Measurements from ENCODE around the gene LENG8. TPM values are rescaled to one million over a fixed set of nuclear protein-coding genes. Genes with fewer than 3 reads are reported as not detected.
"Not testable (repeated sequence)": the region's sequence is repeated elsewhere in the genome, so short reads cannot be mapped to it uniquely, and the experiment has no call there.

The LENG8 gene
- total RNA-seq, 5 donors from 2014 or later (not counting 1 experiment from before 2014, with no cell fraction given): 506 to 622 (median 618) TPM

DNA sequence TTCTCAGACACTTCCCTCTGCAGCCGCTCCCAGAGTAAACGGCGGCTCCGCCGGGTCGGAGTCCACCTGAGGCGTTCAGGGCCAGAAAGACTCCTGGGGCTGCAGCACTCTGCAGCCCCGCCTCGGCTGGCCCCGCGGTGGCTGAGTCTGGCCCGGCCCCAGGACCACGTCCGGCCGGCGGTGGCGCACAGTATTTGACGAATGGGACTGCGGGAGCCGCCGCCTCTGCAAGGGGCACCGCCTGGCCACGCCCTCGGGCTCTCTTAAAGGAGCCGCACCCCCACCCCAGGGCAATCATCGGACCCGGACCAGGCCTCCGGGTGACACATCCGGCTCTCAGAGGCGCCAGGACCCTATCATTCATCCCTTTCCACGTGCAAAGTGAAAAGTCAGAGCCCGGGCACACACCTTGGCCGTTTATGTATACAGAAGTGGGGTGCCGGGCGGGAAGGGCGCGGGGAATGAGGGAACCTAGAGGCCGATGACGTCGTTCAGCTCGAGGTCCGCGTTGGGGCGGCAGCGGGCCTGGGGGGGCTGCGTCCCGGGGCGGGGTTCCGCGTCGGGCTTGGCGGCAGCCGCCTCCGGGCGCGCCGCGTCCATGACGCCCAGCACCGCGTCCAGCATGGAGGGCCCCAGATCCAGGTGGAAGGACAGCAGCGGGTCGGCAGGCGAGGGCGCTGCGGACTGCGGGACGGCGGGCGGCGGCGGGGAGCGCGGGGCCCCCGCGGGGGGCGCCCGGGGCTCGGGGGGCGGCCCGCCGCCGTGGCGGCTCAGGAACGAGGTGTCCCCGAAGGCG, 15.8 kb downstream of the LENG8 start:
- POLR2A ChIA-PET: no interaction called here
- Mint-ChIP-seq H3K36me3 (no peaks in the 10 kb centered on the region), H3K9me3 (no peaks in the 10 kb centered on the region), H3K27me3 (peaks cover 5 to 17% of the 10 kb centered on the region in 2 donors), H3K4me1 (peaks cover 16 to 28% (median 24%) of the 10 kb centered on the region in 3 donors), H3K27ac (peak overlapping the region; percentile 89 to 90), H3K4me3 (peak overlapping the region; percentile 85 to 89 (median 85))
- WGBS (ENCODE audit: insufficient coverage): 7% methylated on average over 84 of the region's 87 CpGs
- H3K4me1 ChIP-seq (ENCODE audit: control insufficient read depth in 1 of 2, extremely low read depth in 1 of 2, insufficient read depth in 2 of 2, low read length in 2 of 2): peaks cover 7 to 35% of the 10 kb centered on the region in 2 experiments
- H3K27me3 ChIP-seq (replicated peaks in 1 of 2; ENCODE audit: control insufficient read depth in 2 of 2, extremely low read depth in 1 of 2, insufficient read depth in 2 of 2, low read length in 1 of 2): peaks cover 3 to 10% of the 10 kb centered on the region in 2 experiments
- ATAC-seq (replicated peaks in 1 of 4) (peak; percentile 19 to 39 (median 38)), DNase-seq (peak in 32 of 35 experiments; percentile 24 to 71 (median 50))
- H3K4me3 ChIP-seq (ENCODE audit: control insufficient read depth in 1 of 2, extremely low read depth in 1 of 2, low read length in 1 of 2): peak overlapping the region; percentile 83 to 85
- CTCF ChIA-PET: no interaction called here
- no peaks in the 10 kb centered on the region for H3K9me3 ChIP-seq
- H3K36me3 ChIP-seq (ENCODE audit: control insufficient read depth in 2 of 2, extremely low read depth in 1 of 2, insufficient read depth in 1 of 2, low read length in 1 of 2): peaks cover 4 to 20% of the 10 kb centered on the region in 2 donors
- H3K27ac ChIP-seq (ENCODE audit: low read length): peak overlapping the region; percentile 72

DNA sequence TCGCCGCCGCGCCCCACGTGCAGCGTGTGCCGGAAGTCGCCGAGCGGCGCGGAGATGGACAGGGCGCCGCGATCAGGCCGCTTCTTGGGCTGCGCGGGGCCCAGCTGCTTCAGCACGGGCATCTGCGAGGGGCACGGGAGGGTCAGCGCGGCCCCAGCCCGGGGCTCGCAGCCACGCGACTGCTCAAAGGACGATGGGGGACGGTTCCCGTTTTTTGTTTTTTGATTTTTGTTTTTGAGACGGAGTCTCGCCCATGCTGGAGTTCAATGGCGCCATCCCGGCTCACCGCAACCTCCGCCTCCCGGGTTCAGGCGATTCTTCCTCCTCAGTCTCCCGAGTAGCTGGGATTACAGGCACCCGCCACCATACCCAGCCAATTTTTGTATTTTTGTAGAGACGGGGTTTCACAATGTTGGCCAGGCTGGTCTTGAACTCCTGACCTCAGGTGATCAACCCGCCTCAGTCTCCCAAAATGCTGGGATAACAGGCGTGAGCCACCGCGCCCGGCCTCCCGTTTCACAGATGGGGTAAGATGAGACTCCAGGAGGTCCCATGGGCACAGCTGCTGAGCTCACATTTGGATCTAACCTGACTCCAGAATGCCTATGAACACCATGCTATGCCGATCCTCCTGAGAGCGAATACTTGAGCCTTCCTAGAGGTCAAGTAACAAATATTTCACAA, 16.6 kb downstream of the LENG8 start:
- no peak for DNase-seq
- no peak overlapping the region for H3K27ac ChIP-seq (ENCODE audit: low read length)
- Mint-ChIP-seq H3K4me1 (peaks cover 19 to 32% (median 27%) of the 10 kb centered on the region in 3 donors), H3K27ac (no peak overlapping the region), H3K4me3 (peak overlapping the region; percentile 59 to 76 (median 61)), H3K27me3 (peaks cover 12 to 24% of the 10 kb centered on the region in 2 donors), H3K36me3 (no peaks in the 10 kb centered on the region), H3K9me3 (no peaks in the 10 kb centered on the region)
- H3K27me3 ChIP-seq (replicated peaks in 1 of 2; ENCODE audit: control insufficient read depth in 2 of 2, extremely low read depth in 1 of 2, insufficient read depth in 2 of 2, low read length in 1 of 2): peaks cover 4 to 17% of the 10 kb centered on the region in 2 experiments
- ChIA-PET POLR2A (no interaction called here), CTCF (no interaction called here)
- H3K4me1 ChIP-seq (ENCODE audit: control insufficient read depth in 1 of 2, extremely low read depth in 1 of 2, insufficient read depth in 2 of 2, low read length in 2 of 2): peaks cover 7 to 32% of the 10 kb centered on the region in 2 experiments
- H3K4me3 ChIP-seq (ENCODE audit: control insufficient read depth in 1 of 2, extremely low read depth in 1 of 2, low read length in 1 of 2): no peak overlapping the region
- peaks cover 0 to 15% of the 10 kb centered on the region in 2 donors for H3K36me3 ChIP-seq (ENCODE audit: control insufficient read depth in 2 of 2, extremely low read depth in 1 of 2, insufficient read depth in 1 of 2, low read length in 1 of 2)
- ATAC-seq (replicated peaks in 1 of 4): no peak
- no peaks in the 10 kb centered on the region for H3K9me3 ChIP-seq
- 79% methylated on average over 47 of the region's 49 CpGs for WGBS (ENCODE audit: insufficient coverage)

DNA sequence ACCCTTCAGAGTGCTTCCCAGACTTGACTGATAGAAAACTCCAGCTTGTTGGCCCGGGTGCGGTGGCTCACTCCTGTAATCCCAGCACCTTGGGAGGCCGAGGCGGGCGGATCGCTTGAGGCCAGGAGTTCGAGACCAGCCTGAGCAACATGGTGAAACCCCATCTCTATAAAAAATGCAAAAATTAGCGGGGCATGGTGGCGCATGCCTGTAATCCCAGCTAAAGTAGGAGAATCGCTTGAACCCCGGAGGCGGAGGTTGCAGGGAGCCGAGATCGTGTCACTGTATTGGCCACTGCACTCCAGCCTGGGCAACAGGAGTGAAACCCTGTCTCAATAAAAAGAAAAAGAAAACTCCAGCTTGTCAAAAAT, 17.1 kb downstream of the LENG8 start:
- Histone ChIP-seq H3K27me3 (replicated peaks in 1 of 2; ENCODE audit: control insufficient read depth in 2 of 2, extremely low read depth in 1 of 2, insufficient read depth in 2 of 2, low read length in 1 of 2) (peaks cover 7 to 22% of the 10 kb centered on the region in 2 experiments), H3K4me1 (ENCODE audit: control insufficient read depth in 1 of 2, extremely low read depth in 1 of 2, insufficient read depth in 2 of 2, low read length in 2 of 2) (peaks cover 7 to 37% of the 10 kb centered on the region in 2 experiments)
- DNase-seq; ATAC-seq (replicated peaks in 1 of 4); H3K36me3 ChIP-seq (ENCODE audit: control insufficient read depth in 2 of 2, extremely low read depth in 1 of 2, insufficient read depth in 1 of 2, low read length in 1 of 2); H3K9me3 Mint-ChIP-seq; H3K36me3 Mint-ChIP-seq; H3K27ac ChIP-seq (ENCODE audit: low read length); CTCF ChIA-PET; POLR2A ChIA-PET; H3K27ac Mint-ChIP-seq; H3K9me3 ChIP-seq; H3K4me3 ChIP-seq (ENCODE audit: control insufficient read depth in 1 of 2, extremely low read depth in 1 of 2, low read length in 1 of 2): not testable (repeated sequence)
- H3K27me3 Mint-ChIP-seq: peaks cover 16 to 28% of the 10 kb centered on the region in 2 donors
- WGBS (ENCODE audit: insufficient coverage): 95% methylated on average over 14 of the region's 14 CpGs
- peaks cover 21 to 35% (median 31%) of the 10 kb centered on the region in 3 donors for H3K4me1 Mint-ChIP-seq
- peak overlapping the region; percentile 59 to 76 (median 61) for H3K4me3 Mint-ChIP-seq

DNA sequence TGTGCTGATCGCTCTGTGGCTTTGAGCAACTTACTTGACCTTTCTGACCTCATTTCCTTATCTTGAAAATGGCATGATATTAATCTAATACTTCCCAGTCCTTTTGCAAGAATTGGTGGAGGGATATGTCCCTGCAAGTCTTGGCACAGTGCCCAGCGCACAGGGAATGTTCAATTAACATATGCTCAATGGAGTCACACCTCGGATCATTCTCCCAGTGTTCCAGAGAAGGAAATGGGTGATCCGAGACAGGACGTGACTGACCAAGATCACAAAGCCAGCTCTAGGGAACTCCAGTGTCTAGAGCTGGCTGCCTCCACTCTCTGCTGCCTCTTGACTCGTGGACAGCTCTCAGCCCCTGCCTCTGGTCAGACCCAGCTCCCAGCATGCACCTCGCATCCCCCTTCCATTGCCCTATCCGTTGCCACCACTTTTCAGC, 20.5 kb downstream of the LENG8 start:
- no peak overlapping the region for H3K4me3 Mint-ChIP-seq
- H3K36me3 ChIP-seq (ENCODE audit: control insufficient read depth in 2 of 2, extremely low read depth in 1 of 2, insufficient read depth in 1 of 2, low read length in 1 of 2): no peaks in the 10 kb centered on the region
- H3K27me3 Mint-ChIP-seq: peaks cover 27 to 39% of the 10 kb centered on the region in 2 donors
- no peak for DNase-seq
- peaks cover 7 to 36% of the 10 kb centered on the region in 2 experiments for H3K27me3 ChIP-seq (replicated peaks in 1 of 2; ENCODE audit: control insufficient read depth in 2 of 2, extremely low read depth in 1 of 2, insufficient read depth in 2 of 2, low read length in 1 of 2)
- ChIA-PET POLR2A (no interaction called here), CTCF (interaction anchor here in 1 of 2 donors (0.6 to 1.0 kb wide), 2 partner anchors 9 to 22 kb away, joined by 3 read pairs; no protein-coding TSS in a partner anchor)
- H3K9me3 Mint-ChIP-seq: no peaks in the 10 kb centered on the region
- H3K27ac Mint-ChIP-seq: no peak overlapping the region
- no peaks in the 10 kb centered on the region for H3K36me3 Mint-ChIP-seq
- ATAC-seq (replicated peaks in 1 of 4): no peak
- H3K4me3 ChIP-seq (ENCODE audit: control insufficient read depth in 1 of 2, extremely low read depth in 1 of 2, low read length in 1 of 2): no peak overlapping the region
- peaks cover 9 to 25% (median 15%) of the 10 kb centered on the region in 3 donors for H3K4me1 Mint-ChIP-seq
- H3K27ac ChIP-seq (ENCODE audit: low read length): no peak overlapping the region
- 68% methylated on average over 6 of the region's 8 CpGs for WGBS (ENCODE audit: insufficient coverage)
- H3K4me1 ChIP-seq (ENCODE audit: control insufficient read depth in 1 of 2, extremely low read depth in 1 of 2, insufficient read depth in 2 of 2, low read length in 2 of 2): peaks cover 0 to 17% of the 10 kb centered on the region in 2 experiments
- no peaks in the 10 kb centered on the region for H3K9me3 ChIP-seq

DNA sequence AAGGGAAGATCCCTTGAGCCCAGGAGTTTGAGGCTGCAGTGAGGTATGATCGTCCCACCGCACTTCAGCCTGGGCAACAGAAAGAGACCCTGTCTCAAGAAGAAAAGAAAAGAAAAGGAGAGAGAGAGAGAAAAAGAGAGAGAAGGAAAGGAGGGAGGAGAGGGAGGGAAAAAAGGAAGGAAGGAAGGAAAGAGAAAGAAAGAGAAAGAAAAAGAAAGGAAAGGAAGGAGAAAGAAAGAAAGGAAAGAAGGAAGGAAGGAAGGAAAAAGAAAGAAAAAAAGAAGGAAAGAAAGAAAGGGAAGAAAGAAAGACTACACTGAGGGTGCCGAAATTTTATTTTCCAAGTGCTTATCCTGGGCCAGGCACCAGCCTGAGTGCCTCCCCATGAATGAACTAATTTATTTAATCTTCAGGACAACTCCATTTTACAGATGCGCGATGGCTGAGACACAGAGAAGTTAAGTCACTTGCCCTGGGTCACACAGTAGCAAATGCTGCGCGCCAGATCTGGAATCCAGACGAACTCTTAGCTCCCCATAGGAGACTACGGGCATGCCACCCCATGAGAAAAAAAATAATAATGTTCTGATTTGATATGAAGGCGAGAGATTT, 21.4 kb downstream of the LENG8 start:
- ChIA-PET CTCF (interaction anchor here in 1 of 2 donors (1.0 kb wide), 1 partner anchor 8 kb away, joined by 3 read pairs; no protein-coding TSS in a partner anchor), POLR2A (no interaction called here)
- peaks cover 7 to 36% of the 10 kb centered on the region in 2 experiments for H3K27me3 ChIP-seq (replicated peaks in 1 of 2; ENCODE audit: control insufficient read depth in 2 of 2, extremely low read depth in 1 of 2, insufficient read depth in 2 of 2, low read length in 1 of 2)
- H3K9me3 ChIP-seq: no peaks in the 10 kb centered on the region
- WGBS (ENCODE audit: insufficient coverage): 100% methylated on average over 2 of the region's 10 CpGs
- Mint-ChIP-seq H3K27me3 (peaks cover 32 to 39% of the 10 kb centered on the region in 2 donors), H3K4me3 (peak overlapping the region in 1 of 3 donors; percentile 28), H3K4me1 (peaks cover 9 to 23% (median 14%) of the 10 kb centered on the region in 3 donors), H3K9me3 (no peaks in the 10 kb centered on the region), H3K36me3 (no peaks in the 10 kb centered on the region), H3K27ac (no peak overlapping the region)
- no peaks in the 10 kb centered on the region for H3K36me3 ChIP-seq (ENCODE audit: control insufficient read depth in 2 of 2, extremely low read depth in 1 of 2, insufficient read depth in 1 of 2, low read length in 1 of 2)
- no peak overlapping the region for H3K27ac ChIP-seq (ENCODE audit: low read length)
- H3K4me3 ChIP-seq (ENCODE audit: control insufficient read depth in 1 of 2, extremely low read depth in 1 of 2, low read length in 1 of 2): no peak overlapping the region
- peaks cover 0 to 12% of the 10 kb centered on the region in 2 experiments for H3K4me1 ChIP-seq (ENCODE audit: control insufficient read depth in 1 of 2, extremely low read depth in 1 of 2, insufficient read depth in 2 of 2, low read length in 2 of 2)
- ATAC-seq (replicated peaks in 1 of 4) (no peak), DNase-seq (no peak)

Data from T-cell (primary cell).